IPS-NIHi11 (cell line): ENCODE results near the gene PTPN9.
A peak's percentile ranks its signal among the peaks of the same experiment; 100 is the strongest.
"Not testable (repeated sequence)": the region's sequence is repeated elsewhere in the genome, so short reads cannot be mapped to it uniquely, and the experiment has no call there.

Source experiments
- DNase-seq: peaks from one replicate; pipeline ENCODE4 v3.0.0; 2012; ENCODE audit warnings: mixed read lengths, low spot score

Gene PTPN9

DNA sequence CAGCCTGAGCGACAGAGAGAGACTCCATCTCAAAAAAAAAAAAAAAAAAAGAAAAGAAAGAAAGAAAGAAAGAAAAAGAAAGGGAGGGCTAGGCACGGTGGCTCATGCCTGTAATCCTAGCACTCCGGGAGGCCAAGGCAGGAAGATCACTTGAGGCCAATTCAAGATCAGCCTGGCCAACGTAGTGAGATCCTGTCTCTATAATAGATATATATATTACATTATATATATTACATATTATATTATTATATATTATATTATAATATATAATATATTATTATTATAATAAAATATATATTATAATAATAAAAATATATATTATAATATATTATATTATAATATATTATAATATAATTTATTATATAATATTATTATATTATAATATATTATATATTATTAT is 48.9 kb downstream of the PTPN9 start:
- no peak for DNase-seq

GRCh38 chr15:75525756-75526155 is 53.4 kb downstream of the PTPN9 start:
- not testable (repeated sequence) for DNase-seq

DNA sequence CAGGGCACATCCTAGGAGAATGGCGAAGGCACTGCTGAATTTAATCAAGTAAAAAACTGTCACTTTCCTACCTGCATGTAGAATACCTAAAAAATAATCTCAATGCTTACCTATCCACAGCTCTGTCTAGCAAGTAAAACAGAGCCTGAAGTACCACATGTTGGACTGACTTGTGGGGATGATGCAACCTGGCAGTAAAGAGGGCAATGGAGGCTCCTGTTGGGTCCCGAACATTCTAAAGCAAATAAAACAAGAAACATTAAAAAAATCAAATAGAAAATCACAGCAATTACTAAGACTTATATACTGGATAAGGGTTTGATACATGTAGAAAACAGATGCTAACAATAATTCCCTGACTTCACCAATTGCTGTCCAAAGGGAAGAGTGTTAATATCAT is 56.1 kb downstream of the PTPN9 start:
- DNase-seq = no peak

DNA sequence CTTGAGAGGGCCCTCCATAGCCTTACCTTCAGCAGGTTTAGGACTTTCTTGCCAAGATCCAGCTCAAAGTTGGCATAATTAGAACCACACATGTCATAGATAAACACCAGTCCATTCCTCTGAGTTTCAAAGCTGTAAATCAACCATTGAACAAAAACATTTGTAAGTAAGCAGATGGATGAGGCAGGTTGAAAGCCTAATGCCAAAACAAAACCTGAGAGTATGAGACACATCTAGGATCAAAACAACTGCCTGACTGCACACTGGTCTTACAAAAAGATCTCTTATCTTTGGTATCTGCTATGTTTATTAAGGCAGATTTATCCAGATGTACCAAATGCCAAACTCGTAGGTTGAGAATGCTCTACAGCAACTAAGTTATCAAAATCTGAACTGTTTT is 61.9 kb downstream of the PTPN9 start:
- DNase-seq = no peak

DNA sequence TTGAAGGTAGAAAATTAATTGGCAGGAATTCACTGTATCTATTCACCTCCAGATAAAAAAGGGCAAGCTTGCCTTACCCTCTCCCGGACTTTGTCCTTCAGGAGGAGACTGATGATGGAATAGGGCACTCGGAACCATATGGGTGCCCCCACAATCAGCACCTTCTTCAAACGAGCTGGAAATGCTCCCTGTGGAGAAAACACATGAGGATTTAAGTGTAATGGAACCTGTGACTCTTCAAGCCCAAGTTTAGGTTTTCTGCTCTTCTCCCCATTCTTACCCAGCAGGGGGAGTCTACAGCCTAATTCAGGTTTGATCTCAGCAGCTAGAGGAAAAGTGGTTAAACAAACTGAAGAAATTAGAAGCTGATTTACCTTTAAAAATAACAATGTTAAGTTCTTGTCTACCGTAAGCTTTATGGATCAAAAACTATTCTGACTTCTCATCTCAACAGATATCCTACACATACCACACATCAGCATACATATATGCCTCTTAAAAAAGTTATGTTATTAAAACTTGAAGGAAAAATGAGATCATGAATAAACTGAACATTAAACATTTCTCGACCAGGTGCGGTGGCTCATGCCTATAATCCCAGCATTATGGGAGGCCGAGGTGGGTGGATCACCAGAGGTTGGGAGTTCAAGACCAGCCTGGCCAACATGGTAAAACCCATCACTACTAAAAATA is 70.1 kb downstream of the PTPN9 start:
- peak; percentile 23 for DNase-seq

DNA sequence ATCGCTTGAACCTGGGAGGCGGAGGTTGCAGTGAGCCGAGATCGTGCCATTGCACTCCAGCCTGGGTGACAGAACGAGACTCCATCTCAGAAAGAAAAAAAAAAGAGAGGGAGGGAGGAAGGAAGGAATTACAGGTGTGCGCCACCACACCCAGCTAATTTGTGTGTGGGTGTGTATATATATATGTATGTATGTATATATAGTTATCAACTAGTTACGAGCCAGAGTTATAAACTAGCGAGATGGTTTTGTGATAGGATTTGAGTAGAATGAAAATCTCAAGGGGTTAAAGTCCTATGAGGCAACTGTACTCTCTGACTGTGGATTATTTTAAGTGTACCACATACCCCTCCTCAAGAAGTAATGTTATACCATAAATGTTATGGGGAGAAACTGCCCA is 76.8 kb downstream of the PTPN9 start:
- no peak for DNase-seq

- DNase-seq = no peak
Observed at GRCh38 chr15:75493732-75494131, 85.4 kb downstream of the PTPN9 start.

DNA sequence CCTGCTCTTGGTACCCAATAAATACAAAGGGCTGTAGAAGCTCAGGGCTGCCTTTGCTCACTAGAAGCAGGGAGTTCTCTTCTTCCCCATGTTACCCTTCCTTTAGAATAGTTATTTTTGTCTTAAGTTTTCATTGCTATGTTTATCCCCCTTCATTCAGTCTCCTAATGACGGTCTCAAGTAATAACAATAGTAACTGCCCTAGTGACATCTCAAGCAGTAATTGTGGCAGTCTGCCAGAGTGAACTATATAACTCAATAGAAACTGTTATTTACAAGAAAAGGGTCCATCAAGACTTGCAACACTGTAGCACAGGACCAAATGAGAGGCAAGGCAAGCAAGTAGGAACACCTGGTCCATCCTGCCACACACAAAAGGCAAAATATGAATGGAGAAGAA is 95.2 kb downstream of the PTPN9 start:
- DNase-seq = no peak

GRCh38 chr15:75483556-75483955 is 95.6 kb downstream of the PTPN9 start:
- not testable (repeated sequence) for DNase-seq

DNA sequence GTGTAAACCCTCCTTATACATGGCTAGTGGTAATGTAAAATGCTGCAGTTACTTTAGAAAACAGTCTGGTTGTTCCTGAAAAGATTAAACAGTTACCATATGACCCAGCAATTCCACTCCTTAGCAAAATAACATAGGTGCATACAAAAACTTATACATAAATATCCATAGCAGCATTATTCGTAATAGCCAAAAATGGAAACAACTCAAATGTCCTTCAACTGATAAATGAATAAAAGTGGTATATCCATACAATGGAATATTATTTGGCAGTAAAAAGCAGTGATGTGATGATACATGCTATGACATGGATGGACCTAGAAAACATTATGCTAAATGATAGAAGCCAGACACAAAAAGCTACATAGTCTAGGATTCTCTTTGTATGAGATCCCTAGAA is 96.0 kb downstream of the PTPN9 start:
- DNase-seq = no peak

GRCh38 chr15:75480463-75480862 is 98.7 kb downstream of the PTPN9 start:
- not testable (repeated sequence) for DNase-seq

GRCh38 chr15:75479670-75480069 is 99.4 kb downstream of the PTPN9 start:
- no peak for DNase-seq

DNA sequence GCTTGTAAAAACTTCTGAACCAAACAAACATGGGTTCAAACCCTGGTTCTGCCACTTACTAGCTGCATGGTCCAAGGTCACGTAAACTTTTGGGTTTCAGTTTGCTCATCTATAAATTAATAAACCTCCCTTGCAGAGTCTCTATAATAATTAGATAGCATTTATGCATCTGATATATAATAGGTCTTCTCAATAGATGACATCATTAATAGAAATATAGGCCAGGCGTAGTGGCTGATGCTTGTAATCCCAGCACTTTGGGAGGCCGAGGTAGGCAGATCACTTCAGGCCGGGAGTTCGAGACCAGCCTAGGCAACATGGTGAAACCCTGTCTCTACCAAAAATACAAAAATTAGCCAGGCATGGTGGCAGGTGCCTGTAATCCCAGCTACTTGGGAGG is 102.0 kb downstream of the PTPN9 start:
- DNase-seq = not testable (repeated sequence)

GRCh38 chr15:75468913-75469598 is 110.1 kb downstream of the PTPN9 start:
- DNase-seq = no peak

DNA sequence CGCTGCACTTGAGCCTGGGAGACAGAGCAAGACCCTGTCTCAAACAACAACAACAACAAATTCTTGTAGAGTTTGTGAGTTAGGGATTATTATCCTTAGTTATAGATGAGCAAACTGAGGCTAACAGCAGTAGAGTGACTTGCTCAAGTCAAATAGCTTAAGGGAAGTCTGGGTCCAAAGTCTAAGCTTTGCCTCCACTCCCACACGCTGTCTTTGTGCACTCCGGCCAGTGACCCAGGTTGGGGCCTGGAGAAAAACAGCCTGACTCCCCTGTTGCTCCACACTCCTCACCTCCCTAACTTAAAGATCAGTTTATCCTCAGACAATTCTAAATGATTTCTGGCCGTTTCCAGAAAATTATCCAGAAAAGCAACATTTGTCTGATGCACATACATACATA is 118.5 kb downstream of the PTPN9 start:
- no peak for DNase-seq

DNA sequence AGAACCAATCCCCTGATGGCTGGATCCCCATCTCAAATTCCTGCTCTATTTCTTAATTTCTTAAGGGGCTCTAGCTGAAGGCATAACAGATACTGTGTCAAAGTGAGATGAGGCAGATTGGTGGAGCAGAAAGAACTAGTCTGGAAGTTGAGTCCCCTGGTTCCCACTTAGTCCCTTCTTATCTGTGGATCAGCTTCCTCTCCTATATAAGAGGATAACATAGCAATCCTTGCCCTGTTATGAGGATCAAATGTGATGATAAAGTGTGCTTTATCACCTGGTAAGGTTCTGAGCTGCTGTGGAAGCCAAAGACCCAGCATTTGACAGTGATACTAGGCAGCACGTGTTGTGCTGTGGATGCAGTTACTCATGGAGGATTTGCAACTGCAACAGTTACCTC is 119.5 kb downstream of the PTPN9 start:
- DNase-seq = no peak

DNA sequence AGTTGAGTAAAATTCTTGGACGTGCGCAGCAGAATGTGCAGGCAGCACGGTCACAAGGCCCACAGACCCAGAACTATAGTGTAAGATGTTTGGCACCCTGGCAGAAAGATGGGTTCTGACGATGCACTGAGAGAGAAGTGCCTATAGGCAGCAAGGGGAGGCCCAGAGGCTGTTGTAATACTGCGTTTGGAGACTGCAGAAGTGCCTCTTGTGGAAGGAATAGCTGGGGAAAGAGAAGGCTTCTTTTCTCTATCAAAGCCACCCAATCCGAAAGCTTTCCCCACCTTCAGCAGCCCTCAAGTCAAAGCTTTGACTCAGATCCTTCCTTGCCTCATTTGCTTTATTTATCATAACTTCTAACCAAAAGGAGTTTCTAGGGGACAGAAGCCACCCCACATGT is 122.4 kb downstream of the PTPN9 start:
- DNase-seq = no peak

DNA sequence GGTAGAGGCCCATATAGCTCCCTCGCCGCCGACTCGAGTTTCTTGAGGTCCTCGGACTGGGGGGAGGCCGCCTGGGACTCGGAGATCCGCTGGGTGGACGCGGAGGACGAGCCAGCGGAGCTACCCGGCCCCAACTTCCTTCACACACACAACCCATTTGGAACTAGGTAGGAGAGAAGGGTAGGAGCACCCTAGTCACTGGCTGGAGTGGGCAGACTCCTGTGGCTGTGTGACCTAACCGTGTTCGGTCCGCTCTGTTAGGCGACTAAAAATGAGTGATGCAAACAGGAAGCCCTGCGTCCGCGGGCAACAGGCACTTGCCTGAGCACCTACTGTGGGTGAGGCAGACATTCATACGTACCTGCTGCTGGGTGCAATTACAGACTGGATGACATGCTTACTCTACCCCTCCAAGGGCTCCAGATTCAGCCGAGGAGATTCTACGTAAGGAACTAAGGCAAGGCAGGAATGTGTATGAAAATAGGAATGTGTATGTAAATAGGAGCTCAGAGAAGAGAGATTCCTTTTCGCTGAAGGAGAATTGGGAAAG is 123.1 kb downstream of the PTPN9 start:
- peak; percentile 64 for DNase-seq

DNA sequence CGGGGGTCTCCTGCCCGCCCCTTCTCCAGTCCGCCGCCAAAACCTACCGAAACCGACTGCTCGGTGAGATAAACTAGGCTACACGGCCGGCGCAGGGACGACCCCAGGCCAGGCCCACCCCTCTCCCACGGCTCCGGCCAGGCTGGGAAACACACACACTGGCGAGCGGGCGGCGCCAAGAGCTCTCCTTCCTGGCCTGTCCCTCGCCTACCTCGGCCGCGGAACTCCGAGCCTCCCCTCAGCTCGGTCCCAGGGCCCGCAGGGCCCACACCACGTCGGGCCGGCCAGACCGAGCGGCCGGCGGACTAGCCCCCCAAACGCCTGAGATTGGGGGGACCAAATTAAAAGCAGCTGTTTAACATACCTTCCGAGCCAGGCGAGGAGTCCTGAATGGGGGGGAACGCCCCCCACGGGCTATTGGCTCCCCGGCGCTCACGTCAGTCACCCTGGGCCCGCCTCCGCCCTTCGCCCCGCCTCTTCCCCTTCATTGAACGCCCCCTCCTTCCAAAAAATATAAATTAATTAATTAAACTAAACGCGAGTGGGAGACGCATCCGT is 123.6 kb downstream of the PTPN9 start:
- peak; percentile 88 for DNase-seq

GRCh38 chr15:75454471-75455378 is 124.4 kb downstream of the PTPN9 start:
- DNase-seq = peak; percentile 42

DNA sequence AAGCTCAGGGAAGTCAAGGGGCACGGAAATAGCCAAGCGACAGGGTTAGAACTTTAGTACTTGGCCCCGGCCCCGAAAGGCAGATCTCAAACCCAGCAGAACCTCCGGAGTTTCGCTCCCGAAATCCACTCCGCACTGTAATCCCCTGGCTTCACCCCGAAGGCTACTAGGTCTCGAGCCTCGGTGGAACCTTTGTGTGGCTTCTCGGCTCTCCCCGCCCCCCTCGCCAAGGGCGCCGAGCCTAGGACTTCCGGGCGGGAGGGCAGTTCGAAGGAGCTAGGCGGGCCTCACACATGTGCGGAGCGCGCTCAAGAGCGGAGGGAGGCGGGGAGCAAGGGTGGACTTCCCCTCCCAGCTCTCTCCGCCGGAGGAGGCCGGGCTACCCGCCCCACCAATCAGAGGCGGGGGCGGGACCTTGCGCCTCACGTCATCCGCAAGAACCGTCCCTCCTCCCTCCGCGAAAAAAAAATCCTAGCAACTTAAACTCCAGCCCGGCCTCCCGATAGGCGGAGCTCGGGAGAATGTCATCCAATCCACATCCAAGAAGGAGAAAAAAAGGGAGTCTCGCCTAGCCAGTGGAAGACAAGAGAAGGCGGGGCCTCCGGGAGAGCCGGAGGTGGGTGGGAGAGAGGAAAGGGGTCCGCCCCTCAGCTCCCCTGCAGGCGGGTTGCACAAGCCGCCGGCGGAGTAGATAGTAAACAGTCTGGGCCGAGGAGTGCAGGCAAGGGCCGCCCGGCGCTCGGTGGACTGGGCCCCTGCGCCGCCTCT is 125.2 kb downstream of the PTPN9 start:
- peak; percentile 83 for DNase-seq
